ENCODE results near the gene VAPA.

DNA sequence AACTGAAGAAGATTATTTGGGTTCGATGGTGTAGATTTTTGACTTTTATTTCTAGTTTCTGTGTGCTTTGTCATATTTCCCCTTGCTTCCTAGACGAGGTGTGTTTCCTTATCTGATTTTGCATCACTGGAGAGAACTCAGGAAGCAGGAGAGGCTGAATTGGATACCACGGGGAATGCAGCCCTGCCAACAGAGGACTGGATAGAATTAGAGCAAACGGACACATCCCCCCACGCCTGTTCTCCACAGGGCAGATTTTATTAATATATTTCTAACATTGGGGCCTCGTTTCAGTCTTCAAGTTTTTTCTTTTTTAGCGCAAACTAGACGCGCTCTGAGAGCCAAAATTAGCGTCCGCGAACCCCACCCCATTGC, 678 bp upstream of the VAPA start:
- TF ChIP-seq, protein P1, sequence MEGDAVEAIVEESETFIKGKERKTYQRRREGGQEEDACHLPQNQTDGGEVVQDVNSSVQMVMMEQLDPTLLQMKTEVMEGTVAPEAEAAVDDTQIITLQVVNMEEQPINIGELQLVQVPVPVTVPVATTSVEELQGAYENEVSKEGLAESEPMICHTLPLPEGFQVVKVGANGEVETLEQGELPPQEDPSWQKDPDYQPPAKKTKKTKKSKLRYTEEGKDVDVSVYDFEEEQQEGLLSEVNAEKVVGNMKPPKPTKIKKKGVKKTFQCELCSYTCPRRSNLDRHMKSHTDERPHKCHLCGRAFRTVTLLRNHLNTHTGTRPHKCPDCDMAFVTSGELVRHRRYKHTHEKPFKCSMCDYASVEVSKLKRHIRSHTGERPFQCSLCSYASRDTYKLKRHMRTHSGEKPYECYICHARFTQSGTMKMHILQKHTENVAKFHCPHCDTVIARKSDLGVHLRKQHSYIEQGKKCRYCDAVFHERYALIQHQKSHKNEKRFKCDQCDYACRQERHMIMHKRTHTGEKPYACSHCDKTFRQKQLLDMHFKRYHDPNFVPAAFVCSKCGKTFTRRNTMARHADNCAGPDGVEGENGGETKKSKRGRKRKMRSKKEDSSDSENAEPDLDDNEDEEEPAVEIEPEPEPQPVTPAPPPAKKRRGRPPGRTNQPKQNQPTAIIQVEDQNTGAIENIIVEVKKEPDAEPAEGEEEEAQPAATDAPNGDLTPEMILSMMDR (IDR thresholded peaks at IDR 0.05), result no peak
- peak in 1 of 4 donors; percentile 23 for TF ChIP-seq POLR2AphosphoS5 (IDR thresholded peaks at IDR 0.05)
- TF ChIP-seq POLR2A (IDR thresholded peaks at IDR 0.05), result peak in 1 of 2 donors; percentile 37
- TF ChIP-seq EP300 (IDR thresholded peaks at IDR 0.05), result no peak

Measured in sigmoid colon (tissue), 4 donors.